Stimulated activated CD8-positive, alpha-beta memory T cell treated with anti-CD3 and anti-CD28 coated beads, Interleukin-15, amount 100 ng/mL, for 4 hours (primary cell): Measurements from ENCODE around the gene PXK.
"Not testable (repeated sequence)": the region's sequence is repeated elsewhere in the genome, so short reads cannot be mapped to it uniquely, and the experiment has no call there.

Experiments
- DNase-seq, 2 donors: peaks; one replicate each; pipeline ENCODE4 v3.0.0-alpha.2; 2020; ENCODE audit warnings: low read depth in 2 of 2

The PXK gene

DNA sequence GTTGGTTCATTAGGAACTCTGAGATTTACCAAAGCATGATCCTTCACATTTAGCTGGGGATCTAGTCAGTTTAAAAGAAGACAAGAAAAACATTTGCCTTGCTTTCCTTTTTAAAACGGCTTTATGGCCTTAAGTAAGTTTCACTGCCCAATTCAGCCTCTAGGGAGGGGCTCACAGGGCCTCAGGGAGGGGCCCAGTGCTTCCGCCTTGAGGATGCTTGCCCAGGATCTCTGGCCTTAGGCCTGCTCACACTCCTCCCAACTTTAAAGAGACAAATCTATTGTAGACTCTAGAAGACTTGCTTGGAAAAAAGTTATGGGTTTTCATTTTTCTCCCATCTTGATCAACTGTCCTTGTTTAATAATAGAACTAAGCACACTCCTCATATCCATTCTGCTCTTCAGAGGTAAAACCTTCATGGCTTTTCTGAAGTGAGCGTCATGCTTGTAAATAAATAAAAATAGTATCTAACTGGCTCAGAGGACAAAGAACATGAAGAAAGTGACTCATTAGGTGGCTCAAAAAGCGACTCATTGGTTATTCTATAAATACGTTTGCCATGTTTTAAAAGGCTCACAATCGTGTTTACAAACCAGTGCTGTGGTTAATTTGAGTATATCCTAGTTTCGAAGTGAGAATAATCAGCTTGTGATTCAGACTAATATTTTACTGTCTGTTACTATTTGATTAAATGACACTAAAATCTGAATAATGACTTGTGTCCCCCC, 87.3 kb downstream of the PXK start:
- DNase-seq = no peak

DNA sequence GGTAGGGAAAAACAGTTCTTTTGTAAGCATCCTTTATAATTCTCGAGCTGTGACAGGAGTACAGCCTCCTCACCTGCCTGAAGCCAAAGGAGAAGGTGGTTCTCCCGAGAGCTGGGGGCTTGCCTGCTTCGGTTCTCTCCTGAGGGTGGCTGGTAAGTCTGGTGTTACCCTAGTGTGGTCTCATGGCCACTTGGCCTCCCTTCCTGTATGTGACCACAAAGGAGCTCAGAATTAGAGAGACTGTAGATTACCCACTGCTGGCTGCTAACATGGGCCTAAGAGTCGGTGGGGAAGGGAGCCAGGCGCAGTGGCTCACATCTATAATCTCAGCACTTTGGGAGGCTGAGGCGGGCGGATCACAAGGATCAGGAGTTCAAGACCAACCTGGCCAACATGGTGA, 88.3 kb downstream of the PXK start:
- DNase-seq = no peak

GRCh38 chr3:58422756-58423325, 90.1 kb downstream of the PXK start:
- DNase-seq = no peak

- DNase-seq = no peak
Measured at GRCh38 chr3:58424613-58425012, 91.9 kb downstream of the PXK start.

- DNase-seq = no peak
Measured at GRCh38 chr3:58425782-58426181, 93.1 kb downstream of the PXK start.

DNA sequence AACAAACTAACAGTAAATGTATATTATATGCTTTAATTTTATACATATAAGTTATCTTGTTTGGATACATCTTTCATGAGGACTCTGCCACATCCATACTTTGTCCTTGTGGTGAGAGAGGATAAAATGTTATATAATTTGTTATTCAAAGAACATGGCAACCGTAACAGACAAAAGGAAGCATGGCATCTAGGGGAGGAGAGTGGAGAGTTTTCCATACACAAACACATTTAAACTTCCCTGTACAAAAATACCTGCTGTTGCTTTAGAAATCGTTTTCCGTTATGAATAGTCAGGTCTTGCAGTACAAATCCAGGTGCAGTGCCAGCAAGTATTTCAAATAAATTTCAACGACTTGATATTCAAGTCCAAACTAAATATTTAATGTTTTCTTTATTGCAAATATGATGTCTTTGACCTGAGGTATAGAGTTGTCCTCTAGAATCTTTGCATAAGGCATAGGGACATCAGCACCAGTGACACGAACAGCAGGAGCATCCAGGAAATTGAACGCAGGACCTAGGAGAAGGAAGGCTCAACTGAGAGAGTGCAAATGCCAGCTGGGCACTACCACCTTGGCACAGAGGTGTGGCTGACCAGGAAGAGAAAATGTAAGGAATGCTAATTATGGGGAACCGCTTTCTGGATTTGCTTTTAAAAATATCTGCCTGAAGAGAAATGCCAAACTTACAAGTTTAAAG, 95.1 kb downstream of the PXK start:
- DNase-seq = no peak

GRCh38 chr3:58429657-58430056, 97.0 kb downstream of the PXK start:
- DNase-seq = no peak

GRCh38 chr3:58432905-58433304, 100.2 kb downstream of the PXK start:
- no peak for DNase-seq

DNA sequence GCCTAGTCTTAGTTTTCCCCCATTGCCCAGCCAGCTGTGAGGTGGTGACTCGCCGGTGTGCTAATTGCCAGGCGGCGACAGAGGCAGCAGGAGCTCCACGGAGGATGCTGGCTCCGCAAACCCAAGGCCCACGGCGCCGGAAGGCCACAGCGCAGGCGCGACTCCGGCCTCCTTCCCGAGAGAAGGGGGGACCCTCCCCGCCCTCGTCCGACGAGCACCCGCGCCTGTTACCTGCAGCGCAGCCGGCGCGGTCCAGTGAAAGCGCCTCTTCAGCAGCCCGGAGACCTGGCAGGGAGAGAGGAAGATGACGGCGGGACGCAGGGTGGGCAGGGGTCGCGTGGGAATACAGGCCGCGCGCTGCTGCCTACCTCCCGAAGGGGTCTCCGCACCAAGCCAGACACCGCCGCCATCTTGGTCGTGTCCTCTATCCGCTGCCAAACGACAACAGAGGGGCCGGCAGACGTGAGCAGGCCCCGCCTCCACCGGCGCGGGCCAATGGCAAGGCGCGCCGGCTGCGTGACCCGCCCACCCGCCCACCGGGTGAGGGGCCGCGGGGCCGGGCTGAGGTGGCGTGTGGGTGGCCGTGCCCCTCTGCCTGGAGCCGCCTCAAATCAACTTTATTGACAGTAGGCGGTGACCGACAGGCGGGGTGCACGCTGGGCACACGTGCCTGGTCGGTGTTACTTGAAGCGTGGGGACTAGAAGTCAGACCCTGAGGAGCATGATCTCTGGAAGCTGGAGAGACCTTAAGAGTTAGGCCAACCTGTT, 100.9 kb downstream of the PXK start, which contains the start of gene PDHB:
TSS of gene PDHB (minus strand) at position 433 of the 768 bp plus-strand sequence. CDS start at position 410, 23 bp downstream.
- peak; percentile 76 to 84 for DNase-seq

DNA sequence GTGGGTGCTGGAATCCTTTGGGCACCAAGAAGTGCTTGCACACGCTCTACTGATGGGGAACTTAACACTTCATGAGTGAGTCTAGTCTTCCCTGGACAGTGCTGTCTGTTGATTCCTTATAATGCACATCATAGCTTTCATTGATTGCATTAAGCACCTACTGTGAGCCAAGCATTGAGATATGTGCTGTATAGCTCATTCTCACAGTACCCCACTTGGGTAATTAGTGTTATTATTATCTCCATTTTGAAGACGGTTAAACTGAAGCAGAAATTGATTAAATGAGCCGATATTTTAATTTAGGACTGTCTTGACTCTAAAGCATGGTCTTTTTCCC, 101.4 kb downstream of the PXK start:
- DNase-seq = no peak

- no peak for DNase-seq
Measured at GRCh38 chr3:58434511-58434910, 101.8 kb downstream of the PXK start.

- no peak for DNase-seq
Measured at GRCh38 chr3:58434990-58435389, 102.3 kb downstream of the PXK start.

GRCh38 chr3:58437276-58437675, 104.6 kb downstream of the PXK start:
- DNase-seq = not testable (repeated sequence)

DNA sequence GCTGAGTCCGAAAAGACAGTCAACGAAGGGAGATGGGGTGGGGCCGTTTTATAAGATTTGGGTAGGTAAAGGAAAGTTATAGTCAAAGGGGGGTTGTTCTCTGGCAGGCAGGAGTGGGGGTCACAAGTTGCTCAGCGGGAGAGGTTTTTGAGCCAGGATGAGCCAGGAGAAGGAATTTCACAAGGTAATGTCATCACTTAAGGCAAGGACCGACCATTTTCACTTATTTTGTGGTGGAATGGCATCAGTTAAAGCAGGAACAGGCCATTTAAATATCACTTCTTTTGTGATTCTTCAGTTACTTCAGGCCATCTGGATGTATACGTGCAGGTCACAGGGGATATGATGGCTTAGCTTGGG, 108.3 kb downstream of the PXK start:
- not testable (repeated sequence) for DNase-seq

DNA sequence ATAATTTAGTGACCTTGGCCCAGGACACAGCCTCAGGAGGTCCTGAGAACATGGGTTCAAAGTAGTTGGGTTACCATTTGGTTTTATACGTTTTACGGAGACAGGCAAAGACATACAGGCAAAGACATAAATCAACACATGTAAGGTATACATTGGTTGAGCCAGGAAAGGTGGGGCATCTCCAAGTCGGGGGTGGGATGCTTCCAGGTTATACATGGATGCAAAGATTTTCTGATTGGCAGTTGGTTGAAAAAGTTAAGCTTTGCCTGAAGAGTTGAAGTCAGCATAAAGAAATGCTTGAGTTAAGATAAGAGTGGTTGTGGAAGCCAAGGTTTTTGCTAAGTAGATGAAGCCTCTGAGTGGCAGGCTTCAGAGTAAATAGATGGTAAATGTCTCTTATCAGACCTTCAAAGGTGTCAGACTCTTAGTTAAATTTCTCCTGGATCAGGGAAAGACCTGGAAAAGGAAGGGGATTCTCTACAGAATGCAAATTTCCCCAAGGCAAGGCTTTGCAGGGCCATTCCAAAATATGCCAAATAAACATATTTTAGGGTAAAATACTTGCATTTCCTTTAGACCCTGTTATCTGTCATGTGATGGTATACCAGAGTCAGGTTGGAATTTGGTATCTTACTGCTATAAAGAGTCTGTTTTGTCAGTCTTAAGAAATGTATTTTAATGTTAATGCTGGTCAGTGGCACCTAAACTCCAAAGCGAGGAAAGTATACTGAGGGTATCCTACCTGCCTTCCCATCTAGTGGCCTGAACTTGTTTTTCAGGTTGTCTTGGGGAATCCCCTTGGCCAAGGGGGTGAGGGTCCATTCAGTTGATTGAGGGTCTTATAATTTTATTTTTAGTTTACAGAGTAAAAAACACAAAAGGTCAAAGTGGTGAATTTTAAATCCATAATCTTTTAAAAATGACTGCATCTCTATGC, 109.1 kb downstream of the PXK start:
- DNase-seq = no peak

DNA sequence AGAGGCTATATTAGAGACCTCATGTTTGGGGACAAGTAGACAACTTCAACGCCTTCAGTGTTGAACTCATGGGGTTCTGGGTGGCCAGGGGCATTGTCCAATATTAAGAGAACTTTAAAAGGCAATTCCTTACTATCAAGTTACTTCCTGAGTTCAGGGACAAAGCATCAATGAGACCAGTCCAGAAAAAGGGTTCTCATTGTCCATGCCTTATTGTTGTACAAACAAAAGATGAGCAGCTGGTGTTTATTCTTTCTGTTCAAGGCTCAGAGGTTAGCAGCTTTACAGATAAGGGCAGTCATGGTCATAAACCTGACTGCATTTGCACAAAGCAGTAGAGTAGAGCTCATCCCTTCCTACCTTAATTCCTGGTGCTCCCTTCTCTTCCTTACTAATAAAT, 119.5 kb downstream of the PXK start:
- DNase-seq = no peak

- DNase-seq = no peak
Measured at GRCh38 chr3:58459160-58459559, 126.5 kb downstream of the PXK start.

DNA sequence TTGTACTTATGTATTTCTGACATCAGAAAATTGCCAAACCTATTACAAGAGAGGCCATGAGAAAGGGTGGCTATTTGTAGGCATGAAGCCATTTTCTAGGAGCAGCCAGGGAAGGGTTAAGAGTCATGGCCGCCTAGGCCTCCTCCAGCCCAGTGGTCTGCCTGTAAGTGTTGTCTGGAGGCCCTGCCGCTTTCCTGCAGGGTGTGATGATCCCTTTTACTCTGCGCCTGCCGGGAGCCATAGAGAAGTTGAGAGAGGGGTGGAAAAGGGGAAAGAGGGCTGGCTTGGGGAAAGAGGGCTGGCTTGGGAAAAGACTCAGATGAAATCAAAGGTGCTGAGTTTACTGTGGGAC, 130.1 kb downstream of the PXK start:
- DNase-seq = no peak

- DNase-seq = peak; percentile 42 to 68
Measured at GRCh38 chr3:58463181-58463941, 130.7 kb downstream of the PXK start.

GRCh38 chr3:58463942-58464271, 131.2 kb downstream of the PXK start:
- DNase-seq = no peak

DNA sequence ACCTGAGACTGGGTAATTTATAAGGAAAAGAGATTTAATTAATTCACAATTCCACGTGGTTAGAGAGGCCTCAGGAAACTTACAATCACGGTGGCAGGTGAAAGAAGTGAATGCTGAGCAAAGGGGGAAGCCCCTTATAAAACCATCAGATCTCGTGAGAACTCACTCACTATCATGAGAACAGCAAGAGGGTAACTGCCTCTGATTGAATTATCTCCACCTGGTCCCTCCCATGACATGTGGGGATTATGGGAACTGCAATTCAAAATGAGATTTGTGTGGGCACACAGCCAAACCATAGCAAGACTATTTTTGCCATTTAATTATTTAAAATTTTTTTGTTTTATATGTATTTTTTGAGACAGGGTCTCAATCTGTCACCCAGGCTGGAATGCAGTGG, 132.2 kb downstream of the PXK start:
- no peak for DNase-seq
